GM12878 (cell line): ENCODE measurements around the gene CD72. TPM values are rescaled to one million over a fixed set of nuclear protein-coding genes. Genes with fewer than 3 reads are reported as not detected.

Experiments used
- ATAC-seq: fragments of 200-7000 bp; cut with Tn5 transposase; 3 replicates; pipeline ENCODE4 v1.9.1; 2020; ENCODE audit warnings: mild to moderate bottlenecking, moderate library complexity
- BruUV-seq: library from RNA; stranded (reverse); fragments of 400-500 nt; replicated peaks from 2 replicates; lab custom pipeline; 2021; lab: Mats Ljungman, UMichigan
- CTCF ChIA-PET: fragments of 300-600 bp; sonication (Branson Sonifier 250); formaldehyde crosslinking; extraction: SDS; loops from one replicate; lab custom pipeline; 2021; ENCODE audit warnings: inconsistent platforms; lab: Yijun Ruan, JAX
- POLR2A ChIA-PET: fragments of 350-600 bp; formaldehyde crosslinking; extraction: SDS; loops from one replicate; lab custom pipeline; 2021; ENCODE audit warnings: inconsistent platforms; lab: Charles Lee
- RAD21 ChIA-PET: fragments of 300-600 bp; sonication (Branson Sonifier 250); formaldehyde crosslinking; loops from one replicate; lab custom pipeline; 2023; ENCODE audit warnings: antibody characterized with exemption; ENCODE audit not compliant: unreplicated experiment; lab: Charles Lee
- SMC1A ChIA-PET: fragments of 300-600 bp; sonication (Branson Sonifier 250); formaldehyde crosslinking; loops from one replicate; lab custom pipeline; 2023; ENCODE audit not compliant: unreplicated experiment, uncharacterized antibody; lab: Charles Lee
- DNase-seq: peaks from one replicate; pipeline ENCODE4 v3.0.0-alpha.2; 2011; ENCODE audit warnings: low read depth, low spot score
- FAIRE-seq: peaks from 3 replicates; lab custom pipeline; 2011; peaks lifted over from hg19 to GRCh38; lab: Jason Lieb, UNC
- H2AFZ ChIP-seq: 2 replicates; pipeline ENCODE4 v1.6.0; 2011; ENCODE audit warnings: low read depth, low read length, control low read depth; ENCODE audit not compliant: control insufficient read depth
- H3K27ac ChIP-seq: 2 replicates; pipeline ENCODE4 v1.5.1; 2011; ENCODE audit warnings: control low read depth; ENCODE audit not compliant: control insufficient read depth, insufficient read depth
- H3K27me3 ChIP-seq, 2 experiments: replicated peaks in 1 of 2; 2 replicates each; pipeline versions ENCODE4 v1.6.0 to v1.6.1; 2011; ENCODE audit warnings: low read length in 1 of 2; ENCODE audit not compliant: control insufficient read depth in 2 of 2, insufficient read depth in 2 of 2
- H3K36me3 ChIP-seq, 2 experiments: 2 replicates each; pipeline ENCODE4 v1.5.1; 2011; ENCODE audit warnings: low read length in 1 of 2; ENCODE audit not compliant: control insufficient read depth in 2 of 2, insufficient read depth in 2 of 2
- H3K4me1 ChIP-seq: 2 replicates; pipeline ENCODE4 v1.6.1; 2011; ENCODE audit warnings: mild to moderate bottlenecking, low read length, moderate library complexity, mixed read lengths; ENCODE audit not compliant: control insufficient read depth, insufficient read depth
- H3K4me2 ChIP-seq: 2 replicates; pipeline ENCODE4 v1.6.0; 2011; ENCODE audit warnings: control low read depth; ENCODE audit not compliant: control insufficient read depth, insufficient read depth
- H3K4me3 ChIP-seq: fragments of 200-600 bp; sonication (generic); 2 replicates; pipeline ENCODE4 v1.5.1; 2016
- H3K79me2 ChIP-seq: 2 replicates; pipeline ENCODE4 v1.6.0; 2011; ENCODE audit warnings: low read length; ENCODE audit not compliant: control insufficient read depth, insufficient read depth
- H3K9ac ChIP-seq: 2 replicates; pipeline ENCODE4 v1.8.0; 2011; ENCODE audit warnings: low read length, control low read depth, mixed read lengths; ENCODE audit not compliant: control insufficient read depth, insufficient read depth
- H3K9me3 ChIP-seq: replicated peaks from 3 replicates; pipeline ENCODE4 v1.5.1; 2011; ENCODE audit warnings: mild to moderate bottlenecking, low read length; ENCODE audit not compliant: control insufficient read depth, insufficient read depth
- H4K20me1 ChIP-seq: 2 replicates; pipeline ENCODE4 v1.6.0; 2011; ENCODE audit not compliant: control insufficient read depth, insufficient read depth
- ASH2L ChIP-seq: fragments of 300-600, 200-600 bp; sonication (generic); IDR thresholded peaks from 2 replicates; pipeline ENCODE4 v1.6.1; 2017; ENCODE audit warnings: low read depth, mild to moderate bottlenecking, borderline replicate concordance
- FOS ChIP-seq: IDR thresholded peaks from 3 replicates; pipeline ENCODE4 v1.6.1; 2011; ENCODE audit warnings: borderline replicate concordance; ENCODE audit not compliant: insufficient read length; ENCODE audit errors: extremely low read depth
- GATAD2B ChIP-seq: fragments of 450-650 bp; conservative IDR thresholded peaks from 2 replicates; pipeline ENCODE4 v1.6.1; 2017; ENCODE audit warnings: low read depth, mild to moderate bottlenecking, moderate library complexity
- MYC ChIP-seq: IDR thresholded peaks from 2 replicates; pipeline ENCODE4 v1.6.1; 2011; ENCODE audit warnings: mild to moderate bottlenecking, low read length, moderate library complexity, inconsistent platforms; ENCODE audit not compliant: insufficient read depth, insufficient replicate concordance, insufficient read length, severe bottlenecking
- NBN ChIP-seq: fragments of 450-650 bp; IDR thresholded peaks from 2 replicates; pipeline ENCODE4 v1.6.1; 2016
- POLR2AphosphoS2 ChIP-seq: IDR thresholded peaks from 2 replicates; pipeline ENCODE4 v1.6.1; 2011; ENCODE audit warnings: low read depth, mild to moderate bottlenecking, low read length, improper control_type of control experiment, moderate library complexity
- WGBS: methylation state at CpG from one replicate; pipeline ENCODE4 v1.1.6; 2016; ENCODE audit warnings: low lambda C conversion rate; ENCODE audit not compliant: insufficient replicate concordance, insufficient coverage; ENCODE audit errors: missing lambda C conversion rate; 5-methylcytosine and 5-hydroxymethylcytosine counted together
- in situ Hi-C: fragments of 300-500 bp; cut with MboI; formaldehyde crosslinking; loops from 9 replicates; pipeline ENCODE4 v1.14.3; 2018; ENCODE audit warnings: mixed read lengths
- intact Hi-C: fragments of 100-400 bp; cut with micrococcal nuclease; formaldehyde crosslinking; loops from one replicate; pipeline ENCODE4 v1.14.2; 2022; ENCODE audit not compliant: unreplicated experiment
- polyA plus RNA-seq, 11 experiments: library from polyadenylated mRNA; depleted of rRNA in 4 of 11; unstranded in 6 of 11; stranded (reverse) in 5 of 11; fragments of >200 nt; fragmentation: Nextera tagmentation in 4 of 11; fragmentation: Illumina TruSeq in 1 of 11; extraction: Ambion mirVana in 4 of 11; extraction: Trizol in 1 of 11; gene quantifications; 1 replicate in 1 of 11; 2 replicates in 10 of 11; pipeline versions ENCODE4 v1.2.1 to v1.2.3, GENCODE V29; 2011 to 2016; ENCODE audit warnings: inconsistent platforms in 2 of 11, missing spikeins in 2 of 11, low read depth in 1 of 11
- total RNA-seq, 4 experiments: library from RNA; depleted of rRNA in 3 of 4; stranded (reverse); fragments of >200 nt in 3 of 4; fragmentation: Illumina TruSeq in 1 of 4; extraction: Trizol in 1 of 4; gene quantifications; 2 replicates each; pipeline versions ENCODE4 v1.2.1 to v1.2.3, GENCODE V29; 2013 to 2021

The CD72 gene
- total and polyA plus RNA-seq, 10 of the 15 experiments (the other 5 are each of a cell fraction or from before 2014, with no cell fraction given) = 2.1 to 14.2 (median 4.4) TPM

DNA sequence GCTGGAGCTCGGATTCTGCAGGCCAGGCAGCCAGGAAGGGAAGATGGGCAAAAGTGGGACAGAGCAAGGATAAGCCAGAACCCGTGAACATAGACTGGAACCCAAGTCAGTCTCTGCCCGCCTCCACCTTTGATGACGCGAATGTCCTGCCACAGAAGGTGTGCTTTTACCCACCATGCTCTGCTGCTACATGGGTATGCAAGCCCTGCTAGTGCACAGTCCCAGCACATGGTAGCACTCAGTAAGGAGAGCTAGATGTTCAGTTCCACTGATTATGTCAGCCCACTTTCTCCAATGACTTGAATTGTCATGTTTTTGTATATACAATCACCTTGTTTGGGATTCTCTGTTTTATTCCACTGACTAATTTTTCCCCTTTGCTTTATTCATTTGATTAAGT, 11.4 kb upstream of the CD72 start:
- H3K27ac ChIP-seq = no peak overlapping the region
- 77% methylated on average over 5 of the region's 5 CpGs for WGBS
- no peak overlapping the region for H3K4me3 ChIP-seq
- SMC1A ChIA-PET = interaction anchor here (0.7 to 4.1 kb wide), 7 partner anchors 9 to 65 kb away, joined by 3 to 18 read pairs (median 5); no protein-coding TSS in a partner anchor
- BruUV-seq = no TSS peak
- no peaks in the 10 kb centered on the region for H3K79me2 ChIP-seq
- no peaks in the 10 kb centered on the region for H3K36me3 ChIP-seq
- H3K9ac ChIP-seq = no peak overlapping the region
- no peaks in the 10 kb centered on the region for H3K9me3 ChIP-seq
- in situ Hi-C loops (no loop called here), intact Hi-C loops (no loop called here)
- no peak overlapping the region for H2AFZ ChIP-seq
- DNase-seq = no peak
- ATAC-seq = no peak
- TF ChIP-seq MYC (no peak), NBN (no peak), FOS (no peak), POLR2AphosphoS2 (no peak), GATAD2B (no peak), ASH2L (no peak)
- no peak for FAIRE-seq
- H4K20me1 ChIP-seq = no peaks in the 10 kb centered on the region
- H3K4me1 ChIP-seq = peaks cover 14% of the 10 kb centered on the region
- no peak overlapping the region for H3K4me2 ChIP-seq
- no peaks in the 10 kb centered on the region for H3K27me3 ChIP-seq
- POLR2A ChIA-PET = interaction anchor here (0.6 to 2.8 kb wide), 7 partner anchors 13 to 1274 kb away, joined by 3 to 10 read pairs (median 4); no protein-coding TSS in a partner anchor
- CTCF ChIA-PET = interaction anchor here (0.8 to 3.5 kb wide), 7 partner anchors 9 to 67 kb away, joined by 3 to 15 read pairs (median 5); no protein-coding TSS in a partner anchor
- RAD21 ChIA-PET = interaction anchor here (1.0 kb wide), 1 partner anchor 10 kb away, joined by 6 read pairs; no protein-coding TSS in a partner anchor
